Glutamatergic neuron (in vitro differentiated cells): ENCODE data around the gene DPH7. TPM values are rescaled to one million over a fixed set of nuclear protein-coding genes. Genes with fewer than 3 reads are reported as not detected.

ENCODE experiments used
- DNase-seq: peaks from one replicate; pipeline ENCODE4 v3.0.0; 2022
- H3K27ac Mint-ChIP-seq: one replicate; pipeline ENCODE4 v1.8.0; 2020; ENCODE audit warnings: mild to moderate bottlenecking, mixed read lengths, inconsistent platforms; ENCODE audit not compliant: unreplicated experiment
- H3K27me3 Mint-ChIP-seq: one replicate; pipeline ENCODE4 v1.8.0; 2020; ENCODE audit warnings: mild to moderate bottlenecking, moderate library complexity, mixed read lengths, inconsistent platforms; ENCODE audit not compliant: unreplicated experiment
- H3K36me3 Mint-ChIP-seq: one replicate; pipeline ENCODE4 v1.8.0; 2020; ENCODE audit warnings: mild to moderate bottlenecking, mixed read lengths, inconsistent platforms; ENCODE audit not compliant: unreplicated experiment
- H3K4me1 Mint-ChIP-seq: one replicate; pipeline ENCODE4 v1.8.0; 2020; ENCODE audit warnings: mild to moderate bottlenecking, low read depth, mixed read lengths, inconsistent platforms; ENCODE audit not compliant: unreplicated experiment
- H3K4me3 Mint-ChIP-seq: one replicate; pipeline ENCODE4 v1.8.0; 2020; ENCODE audit warnings: mild to moderate bottlenecking, mixed read lengths, inconsistent platforms; ENCODE audit not compliant: unreplicated experiment
- H3K9me3 Mint-ChIP-seq: one replicate; pipeline ENCODE4 v1.8.0; 2020; ENCODE audit warnings: mild to moderate bottlenecking, moderate library complexity, mixed read lengths, inconsistent platforms; ENCODE audit not compliant: unreplicated experiment
- total RNA-seq: library from RNA; stranded (reverse); fragmentation: NEBNext Ultra II Directional; extraction: Animal tissue kit (Norgen Biotek cat#: 25700); gene quantifications from one replicate; pipeline ENCODE4 v1.2.1, GENCODE V29; 2021; ENCODE audit not compliant: unreplicated experiment
- TF ChIP-seq, protein P1 (sequence below): fragments of 200-600 bp; sonication (generic); IDR thresholded peaks from one replicate; pipeline ENCODE4 v1.5.0; 2021; ENCODE audit not compliant: partially characterized antibody, unreplicated experiment

DPH7 gene
- total RNA-seq, 1 donor from 2014 or later, result 64.6 TPM

DNA sequence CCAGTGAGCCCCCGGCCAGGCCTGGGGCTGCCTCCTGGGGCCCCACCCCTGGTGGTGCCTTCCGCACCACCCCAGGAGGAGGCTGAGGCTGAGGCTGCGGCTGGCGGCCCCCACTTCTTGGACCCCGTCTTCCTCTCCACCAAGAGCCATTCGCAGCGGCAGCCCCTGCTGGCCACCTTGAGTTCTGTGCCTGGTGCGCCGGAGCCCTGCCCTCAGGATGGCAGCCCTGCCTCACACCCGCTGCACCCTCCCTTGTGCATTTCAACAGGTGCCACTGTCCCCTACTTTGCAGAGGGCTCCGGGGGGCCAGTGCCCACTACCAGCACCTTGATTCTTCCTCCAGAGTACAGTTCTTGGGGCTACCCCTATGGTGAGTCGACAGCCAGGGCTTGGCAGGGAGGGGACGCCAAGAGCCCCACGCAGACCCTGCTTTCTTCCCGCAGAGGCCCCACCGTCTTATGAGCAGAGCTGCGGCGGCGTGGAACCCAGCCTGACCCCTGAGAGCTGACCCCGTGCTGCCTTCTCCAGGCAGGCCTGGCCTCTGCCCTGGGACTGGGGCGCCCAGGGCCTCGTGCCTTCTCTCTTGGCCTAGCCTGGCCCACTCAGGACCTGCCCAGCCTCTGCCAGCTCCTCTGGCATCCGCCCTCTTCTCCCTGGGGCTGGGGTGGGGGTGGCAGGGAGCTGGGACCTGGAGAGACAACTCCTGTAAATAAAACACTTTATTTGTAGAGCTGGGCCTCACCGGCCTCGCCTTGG lies 36.1 kb upstream of the DPH7 start:
- no peaks in the 10 kb centered on the region for H3K4me1 Mint-ChIP-seq
- H3K9me3 Mint-ChIP-seq, result peaks cover 20% of the 10 kb centered on the region
- no peak overlapping the region for H3K4me3 Mint-ChIP-seq
- DNase-seq, result no peak
- TF ChIP-seq, protein P1, sequence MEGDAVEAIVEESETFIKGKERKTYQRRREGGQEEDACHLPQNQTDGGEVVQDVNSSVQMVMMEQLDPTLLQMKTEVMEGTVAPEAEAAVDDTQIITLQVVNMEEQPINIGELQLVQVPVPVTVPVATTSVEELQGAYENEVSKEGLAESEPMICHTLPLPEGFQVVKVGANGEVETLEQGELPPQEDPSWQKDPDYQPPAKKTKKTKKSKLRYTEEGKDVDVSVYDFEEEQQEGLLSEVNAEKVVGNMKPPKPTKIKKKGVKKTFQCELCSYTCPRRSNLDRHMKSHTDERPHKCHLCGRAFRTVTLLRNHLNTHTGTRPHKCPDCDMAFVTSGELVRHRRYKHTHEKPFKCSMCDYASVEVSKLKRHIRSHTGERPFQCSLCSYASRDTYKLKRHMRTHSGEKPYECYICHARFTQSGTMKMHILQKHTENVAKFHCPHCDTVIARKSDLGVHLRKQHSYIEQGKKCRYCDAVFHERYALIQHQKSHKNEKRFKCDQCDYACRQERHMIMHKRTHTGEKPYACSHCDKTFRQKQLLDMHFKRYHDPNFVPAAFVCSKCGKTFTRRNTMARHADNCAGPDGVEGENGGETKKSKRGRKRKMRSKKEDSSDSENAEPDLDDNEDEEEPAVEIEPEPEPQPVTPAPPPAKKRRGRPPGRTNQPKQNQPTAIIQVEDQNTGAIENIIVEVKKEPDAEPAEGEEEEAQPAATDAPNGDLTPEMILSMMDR, result no peak
- peaks cover 12% of the 10 kb centered on the region for H3K27me3 Mint-ChIP-seq
- no peak overlapping the region for H3K27ac Mint-ChIP-seq
- H3K36me3 Mint-ChIP-seq, result no peaks in the 10 kb centered on the region

DNA sequence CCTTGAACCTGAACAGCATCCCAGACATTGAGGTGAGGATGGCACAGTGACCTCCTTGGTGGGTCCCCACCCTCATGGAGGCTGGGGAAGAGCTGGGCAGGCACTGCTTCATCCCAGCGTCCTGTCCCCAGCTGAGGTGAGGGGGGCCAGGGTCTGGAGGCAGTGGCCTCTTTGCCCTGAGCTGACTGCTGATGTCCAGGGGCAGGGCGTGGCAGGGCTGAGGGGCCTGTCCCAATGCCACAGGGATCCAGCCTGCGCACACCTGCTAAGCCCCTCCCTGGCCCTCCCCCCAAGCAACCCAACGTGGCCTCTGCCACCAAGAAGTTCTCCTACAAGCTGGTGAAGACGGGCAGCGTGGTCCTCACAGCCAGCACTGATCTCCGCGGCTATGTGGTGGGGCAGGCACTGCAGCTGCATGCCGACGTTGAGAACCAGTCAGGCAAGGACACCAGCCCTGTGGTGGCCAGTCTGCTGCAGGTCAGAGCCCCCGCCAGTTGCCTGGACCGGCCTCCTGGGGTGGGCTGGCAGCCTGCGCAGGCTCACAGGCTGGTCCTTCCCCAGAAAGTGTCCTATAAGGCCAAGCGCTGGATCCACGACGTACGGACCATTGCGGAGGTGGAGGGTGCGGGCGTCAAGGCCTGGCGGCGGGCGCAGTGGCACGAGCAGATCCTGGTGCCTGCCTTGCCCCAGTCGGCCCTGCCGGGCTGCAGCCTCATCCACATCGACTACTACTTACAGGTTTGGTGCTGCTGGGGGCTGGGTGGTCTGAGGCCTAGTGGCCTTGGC lies 35.2 kb upstream of the DPH7 start:
- H3K9me3 Mint-ChIP-seq, result peaks cover 14% of the 10 kb centered on the region
- H3K27me3 Mint-ChIP-seq, result peaks cover 12% of the 10 kb centered on the region
- TF ChIP-seq, protein P1, result no peak
- no peaks in the 10 kb centered on the region for H3K36me3 Mint-ChIP-seq
- no peak for DNase-seq
- no peak overlapping the region for H3K27ac Mint-ChIP-seq
- no peak overlapping the region for H3K4me3 Mint-ChIP-seq
- no peaks in the 10 kb centered on the region for H3K4me1 Mint-ChIP-seq

DNA sequence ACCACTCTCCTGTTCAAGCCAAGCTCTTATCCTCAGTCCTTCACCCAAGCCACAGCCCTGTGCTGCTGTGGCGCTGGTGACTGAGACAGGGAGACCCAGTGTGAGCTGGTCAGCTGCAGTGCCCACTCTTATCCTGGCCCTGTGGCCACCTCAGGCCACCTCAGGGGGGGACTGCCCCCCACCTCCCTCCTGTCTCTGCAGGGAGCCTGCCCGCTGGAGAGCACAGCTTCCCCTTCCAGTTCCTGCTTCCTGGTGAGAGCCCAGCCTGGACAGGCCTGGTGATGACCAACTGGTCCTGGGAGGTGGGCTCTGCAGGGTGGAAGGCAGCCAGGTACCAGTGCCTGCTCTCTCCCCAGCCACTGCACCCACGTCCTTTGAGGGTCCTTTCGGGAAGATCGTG lies 34.5 kb upstream of the DPH7 start:
- Mint-ChIP-seq H3K27me3 (peaks cover 12% of the 10 kb centered on the region), H3K27ac (no peak overlapping the region), H3K4me1 (no peaks in the 10 kb centered on the region), H3K36me3 (no peaks in the 10 kb centered on the region), H3K4me3 (no peak overlapping the region), H3K9me3 (peaks cover 14% of the 10 kb centered on the region)
- TF ChIP-seq, protein P1, result no peak
- no peak for DNase-seq

DNA sequence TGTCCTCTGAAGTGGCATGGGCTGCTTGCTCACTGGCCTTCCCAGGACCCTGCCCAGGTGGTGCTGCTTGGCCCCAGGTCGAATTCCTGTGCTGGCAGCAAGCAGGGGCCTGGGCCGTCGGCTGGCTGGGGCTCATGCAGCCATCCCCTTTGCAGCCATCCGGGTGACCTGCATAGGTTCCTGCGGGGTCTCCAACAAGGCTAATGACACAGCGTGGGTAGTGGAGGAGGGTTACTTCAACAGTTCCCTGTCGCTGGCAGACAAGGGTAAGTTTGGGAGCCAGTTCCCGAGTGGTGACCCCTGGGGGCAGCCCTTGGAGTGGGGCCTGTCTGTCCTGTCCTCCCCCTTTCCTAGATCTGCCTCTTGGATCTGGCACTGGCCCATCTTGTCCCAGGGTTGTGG lies 34.0 kb upstream of the DPH7 start:
- H3K4me1 Mint-ChIP-seq, result no peaks in the 10 kb centered on the region
- no peak overlapping the region for H3K27ac Mint-ChIP-seq
- H3K4me3 Mint-ChIP-seq, result no peak overlapping the region
- H3K36me3 Mint-ChIP-seq, result no peaks in the 10 kb centered on the region
- TF ChIP-seq, protein P1, result no peak
- peaks cover 10% of the 10 kb centered on the region for H3K27me3 Mint-ChIP-seq
- DNase-seq, result no peak
- H3K9me3 Mint-ChIP-seq, result peaks cover 10% of the 10 kb centered on the region
